H1 (cell line): ENCODE measurements around the gene ERAP2.

Experiments
- BRCA1 ChIP-seq: IDR thresholded peaks from 2 replicates; pipeline ENCODE4 v1.6.1; 2012; ENCODE audit warnings: low read depth, low read length, improper control_type of control experiment
- CTCF ChIP-seq, 3 experiments: IDR thresholded peaks; 1 replicate in 2 of 3; 2 replicates in 1 of 3; pipeline versions ENCODE4 v1.5.1 to v1.6.1; 2011; ENCODE audit warnings: low read length in 3 of 3, mild to moderate bottlenecking in 3 of 3, inconsistent platforms in 2 of 3, low read depth in 1 of 3, moderate library complexity in 1 of 3; ENCODE audit not compliant: insufficient read depth in 1 of 3; ENCODE audit errors: control extremely low read depth in 1 of 3
- EP300 ChIP-seq, 2 experiments: IDR thresholded peaks; 1 replicate in 1 of 2; 2 replicates in 1 of 2; pipeline ENCODE4 v1.6.1; 2011 to 2012; ENCODE audit warnings: low read depth in 2 of 2, low read length in 2 of 2, mild to moderate bottlenecking in 2 of 2, borderline replicate concordance in 1 of 2, inconsistent platforms in 1 of 2, moderate library complexity in 1 of 2
- EZH2 ChIP-seq: fragments of 200-600 bp; sonication (generic); IDR thresholded peaks from 2 replicates; pipeline ENCODE4 v1.7.1; 2012; ENCODE audit warnings: low read depth, mild to moderate bottlenecking, moderate library complexity, low read length, inconsistent platforms; ENCODE audit not compliant: severe bottlenecking
- GTF2F1 ChIP-seq: IDR thresholded peaks from 2 replicates; pipeline ENCODE4 v1.6.1; 2012; ENCODE audit warnings: low read depth, low read length, improper control_type of control experiment, borderline replicate concordance
- POLR2A ChIP-seq, 2 experiments: IDR thresholded peaks; 1 replicate in 1 of 2; 2 replicates in 1 of 2; pipeline ENCODE4 v1.6.1; 2011; ENCODE audit warnings: low read depth in 2 of 2, low read length in 2 of 2, mild to moderate bottlenecking in 2 of 2; ENCODE audit errors: control extremely low read depth in 1 of 2
- POLR2AphosphoS5 ChIP-seq: IDR thresholded peaks from 2 replicates; pipeline ENCODE4 v1.6.1; 2011; ENCODE audit warnings: low read depth, low read length
- RAD21 ChIP-seq, 2 experiments: IDR thresholded peaks in 1 of 2; conservative IDR thresholded peaks in 1 of 2; 2 replicates each; pipeline ENCODE4 v1.6.1; 2011; ENCODE audit warnings: low read depth in 2 of 2, low read length in 2 of 2, improper control_type of control experiment in 1 of 2, inconsistent platforms in 1 of 2, mild to moderate bottlenecking in 1 of 2, moderate library complexity in 1 of 2
- SUZ12 ChIP-seq: fragments of 200-600 bp; sonication (generic); IDR thresholded peaks from 2 replicates; pipeline ENCODE4 v1.6.1; 2012; ENCODE audit warnings: mild to moderate bottlenecking, inconsistent platforms, low read length, moderate library complexity, mixed read lengths
- TAF1 ChIP-seq: IDR thresholded peaks from 2 replicates; pipeline ENCODE4 v1.6.1; 2011; ENCODE audit warnings: mild to moderate bottlenecking, low read depth, low read length
- USF2 ChIP-seq: IDR thresholded peaks from 2 replicates; pipeline ENCODE4 v1.6.1; 2011; ENCODE audit warnings: low read length, improper control_type of control experiment

- TF ChIP-seq CTCF (IDR thresholded peaks at IDR 0.05; ENCODE audit: control extremely low read depth in 1 of 3, insufficient read depth in 1 of 3, low read depth in 1 of 3, low read length in 3 of 3) (no peak), GTF2F1 (no peak), EZH2 (no peak), POLR2A (IDR thresholded peaks at IDR 0.05; ENCODE audit: control extremely low read depth in 1 of 2, low read depth in 2 of 2, low read length in 2 of 2) (no peak), POLR2AphosphoS5 (no peak), USF2 (no peak), RAD21 (IDR thresholded peaks at IDR 0.05 in 1 of 2, conservative IDR thresholded peaks at IDR 0.05 in 1 of 2; ENCODE audit: low read depth in 2 of 2, low read length in 2 of 2) (no peak), EP300 (IDR thresholded peaks at IDR 0.05; ENCODE audit: borderline replicate concordance in 1 of 2, low read depth in 2 of 2, low read length in 2 of 2) (no peak), TAF1 (no peak), SUZ12 (no peak), BRCA1 (no peak)
These were observed 2.9 kb upstream of the ERAP2 start for GRCh38 chr5:96873449-96873848.
